Psoas muscle (tissue), 8 donors: Measurements from ENCODE around the gene MYO5A. TPM values are rescaled to one million over a fixed set of nuclear protein-coding genes. Genes with fewer than 3 reads are reported as not detected.
"Not testable (repeated sequence)": the region's sequence is repeated elsewhere in the genome, so short reads cannot be mapped to it uniquely, and the experiment has no call there.

Experiments
- ATAC-seq, 4 donors: fragments of 200-7000 bp; cut with Tn5 transposase; one replicate each; pipeline ENCODE4 v1.9.1; 2020; ENCODE audit warnings: moderate library complexity in 3 of 4, mild to moderate bottlenecking in 2 of 4
- DNase-seq, 2 donors: peaks; one replicate each; pipeline ENCODE4 v3.0.0-alpha.2; 2020
- H3K27ac ChIP-seq: fragments of 200-600 bp; one replicate; pipeline ENCODE4 v1.8.0; 2022
- H3K27me3 ChIP-seq, 3 donors: fragments of 200-600 bp in 1 of 3; one replicate each; pipeline versions ENCODE4 v1.6.1 to v1.8.0; 2013 to 2022; ENCODE audit warnings: low read length in 2 of 3, mild to moderate bottlenecking in 2 of 3, moderate library complexity in 1 of 3; ENCODE audit not compliant: insufficient read depth in 3 of 3
- H3K36me3 ChIP-seq, 2 donors: fragments of 200-600 bp in 1 of 2; one replicate each; pipeline versions ENCODE4 v1.6.1 to v1.8.0; 2013 to 2022; ENCODE audit warnings: low read depth in 1 of 2, mild to moderate bottlenecking in 1 of 2, moderate library complexity in 1 of 2; ENCODE audit not compliant: insufficient read depth in 1 of 2
- H3K4me1 ChIP-seq: fragments of 200-600 bp; one replicate; pipeline ENCODE4 v1.8.0; 2022
- H3K4me3 ChIP-seq: fragments of 200-600 bp; one replicate; pipeline ENCODE4 v1.8.0; 2022; ENCODE audit warnings: mild to moderate bottlenecking
- H3K9me3 ChIP-seq: fragments of 200-600 bp; one replicate; pipeline ENCODE4 v1.8.0; 2022
- WGBS, 3 donors: extraction: QIAGEN DNeasy Blood & Tissue Kit; methylation state at CpG; one replicate each; pipeline versions ENCODE4 v1.1.6 to v1.1.7; 2013; 5-methylcytosine and 5-hydroxymethylcytosine counted together
- intact Hi-C, 2 donors: fragments of 100-400 bp; cut with DNase I; formaldehyde crosslinking; loops; one replicate each; pipeline versions ENCODE4 v1.11.0 to v1.14.2; 2022
- long read RNA-seq, 2 donors: library from polyadenylated mRNA; unstranded; transcript quantifications; one replicate each; pipeline ENCODE4 v2.0.0, GENCODE V29; 2021
- polyA plus RNA-seq, 3 donors: library from polyadenylated mRNA; stranded (reverse); fragments of 200-250 nt; gene quantifications; one replicate each; pipeline ENCODE4 v1.2.3, GENCODE V29; 2013
- total RNA-seq, 4 donors: library from RNA; stranded (reverse); fragmentation: NEBNext Ultra II Directional in 2 of 4; extraction: Animal tissue kit (Norgen Biotek cat#: 25700) in 2 of 4; gene quantifications; one replicate each; pipeline versions ENCODE4 v1.2.1 to v1.2.4, GENCODE V29; 2021 to 2023
- TF ChIP-seq, protein P1 (sequence below): fragments of 200-600 bp; IDR thresholded peaks from one replicate; pipeline ENCODE4 v1.8.0; 2022; ENCODE audit warnings: antibody characterized with exemption
- donor health status: healthy with polysubstance abuse.
- donor health status: DM: no; HTN: no; CAD: no; lungs with moderate emphysema.
- donor health status: Bipolar disorder and iron deficiency.
- donor health status: healthy.
- donor health status: DM: yes; HTN: yes; CAD: no.
- donor health status: DM: no; HTN: no; CAD: no.
- donor health status: DM: no; HTN: no; CAD: no.
- donor health status: DM: yes; HTN: yes; CAD: no.

Gene MYO5A
- 1 to 10 TPM; 5.0 to 9.9 (median 7.8) TPM for total RNA-seq
- polyA plus RNA-seq: 1 to 10 TPM; 3.6 to 7.7 (median 4.4) TPM
- long read RNA-seq, donor 1, partial matches to known transcripts: 0 of 3 reads
- long read RNA-seq, donor 1, other reads (novel, unspliced or antisense): 3 of 3 reads
- long read RNA-seq, donor 2, partial matches to known transcripts: 1 of 5 reads
- long read RNA-seq, donor 2, other reads (novel, unspliced or antisense): 4 of 5 reads

DNA sequence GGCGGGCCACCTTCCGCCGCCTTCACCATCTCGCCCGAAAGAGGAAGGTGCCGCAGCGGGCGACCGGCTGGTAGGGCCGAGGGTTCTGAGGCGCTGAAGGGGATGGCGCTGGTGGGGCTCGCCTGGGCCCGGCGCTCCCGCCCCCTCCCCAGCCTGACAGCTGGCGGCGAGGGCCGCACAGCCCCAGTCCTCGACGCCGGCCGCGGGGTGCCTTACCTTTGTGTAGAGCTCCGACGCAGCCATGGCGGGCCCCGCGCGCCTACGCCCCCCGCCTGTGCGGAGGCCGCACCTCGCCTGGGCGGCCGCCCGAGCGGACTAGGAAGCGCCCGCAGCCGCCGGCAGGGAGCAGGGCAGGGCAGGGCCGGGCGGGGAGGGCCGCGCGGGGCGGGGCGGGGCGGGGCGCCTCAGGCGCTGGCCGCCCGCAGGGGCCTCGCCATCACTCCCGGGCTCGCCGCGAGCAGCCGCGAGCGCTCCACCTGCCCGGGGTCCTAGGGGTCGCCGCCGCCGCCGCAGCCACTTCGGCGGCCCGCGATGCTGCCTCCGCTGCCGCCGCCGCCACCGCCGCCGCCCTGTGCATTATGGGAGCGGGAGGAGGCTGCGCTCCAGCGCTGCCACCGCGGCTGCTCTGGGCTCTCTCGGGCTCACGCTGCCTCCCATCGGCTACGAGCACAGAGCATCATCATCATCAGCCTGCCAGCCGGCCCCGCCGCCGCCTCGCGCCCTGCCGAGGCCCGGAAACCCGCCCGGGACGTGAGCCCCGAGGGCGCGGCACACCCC, at the start of gene MYO5A:
TSS of gene MYO5A (minus strand) at position 317 of the 777 bp plus-strand sequence. CDS start at position 243, 74 bp downstream.
- peak; percentile 80 to 89 for DNase-seq
- intact Hi-C loops: loop anchor here (5.0 to 10.0 kb wide), 3 partner anchors 36 to 194 kb away; partner anchors contain the start of gene ARPP19 (in 1 of the 2)
- 0 to 1% (median 0%) methylated on average over 35 to 103 of the region's 103 CpGs for WGBS, 3 donors
- TF ChIP-seq, protein P1, sequence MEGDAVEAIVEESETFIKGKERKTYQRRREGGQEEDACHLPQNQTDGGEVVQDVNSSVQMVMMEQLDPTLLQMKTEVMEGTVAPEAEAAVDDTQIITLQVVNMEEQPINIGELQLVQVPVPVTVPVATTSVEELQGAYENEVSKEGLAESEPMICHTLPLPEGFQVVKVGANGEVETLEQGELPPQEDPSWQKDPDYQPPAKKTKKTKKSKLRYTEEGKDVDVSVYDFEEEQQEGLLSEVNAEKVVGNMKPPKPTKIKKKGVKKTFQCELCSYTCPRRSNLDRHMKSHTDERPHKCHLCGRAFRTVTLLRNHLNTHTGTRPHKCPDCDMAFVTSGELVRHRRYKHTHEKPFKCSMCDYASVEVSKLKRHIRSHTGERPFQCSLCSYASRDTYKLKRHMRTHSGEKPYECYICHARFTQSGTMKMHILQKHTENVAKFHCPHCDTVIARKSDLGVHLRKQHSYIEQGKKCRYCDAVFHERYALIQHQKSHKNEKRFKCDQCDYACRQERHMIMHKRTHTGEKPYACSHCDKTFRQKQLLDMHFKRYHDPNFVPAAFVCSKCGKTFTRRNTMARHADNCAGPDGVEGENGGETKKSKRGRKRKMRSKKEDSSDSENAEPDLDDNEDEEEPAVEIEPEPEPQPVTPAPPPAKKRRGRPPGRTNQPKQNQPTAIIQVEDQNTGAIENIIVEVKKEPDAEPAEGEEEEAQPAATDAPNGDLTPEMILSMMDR: peak; percentile 36
- Histone ChIP-seq H3K36me3 (no peaks in the 10 kb centered on the region), H3K27me3 (no peaks in the 10 kb centered on the region), H3K27ac (peak within 1 kb of the TSS; percentile 91), H3K4me3 (peak within 1 kb of the TSS; percentile 94), H3K4me1 (peaks cover 24% of the 10 kb centered on the region), H3K9me3 (no peaks in the 10 kb centered on the region)
- ATAC-seq: peak; percentile 88 to 90 (median 88)

GRCh38 chr15:52576692-52577091, 48.0 kb upstream of the MYO5A start:
- TF ChIP-seq, protein P1: no peak
- intact Hi-C loops: no loop called here
- H3K27ac ChIP-seq: no peak overlapping the region
- no peak for ATAC-seq
- no peaks in the 10 kb centered on the region for H3K27me3 ChIP-seq
- no peaks in the 10 kb centered on the region for H3K4me1 ChIP-seq
- H3K9me3 ChIP-seq: no peaks in the 10 kb centered on the region
- no peak for DNase-seq
- no peak overlapping the region for H3K4me3 ChIP-seq
- peaks cover 0 to 33% of the 10 kb centered on the region in 2 donors for H3K36me3 ChIP-seq
- WGBS, 3 donors: 92 to 94% (median 93%) methylated on average over 2 of the region's 2 CpGs

- H3K4me3 ChIP-seq, H3K27ac ChIP-seq, H3K4me1 ChIP-seq, ATAC-seq, H3K9me3 ChIP-seq, H3K27me3 ChIP-seq, intact Hi-C loops: not testable (repeated sequence)
- DNase-seq: peak in 1 of 2 donors; percentile 26
- WGBS, 3 donors: 76 to 86% (median 77%) methylated on average over 7 of the region's 7 CpGs
- peaks cover 0 to 21% of the 10 kb centered on the region in 2 donors for H3K36me3 ChIP-seq
Observed at GRCh38 chr15:52575573-52575972, 46.9 kb upstream of the MYO5A start.

DNA sequence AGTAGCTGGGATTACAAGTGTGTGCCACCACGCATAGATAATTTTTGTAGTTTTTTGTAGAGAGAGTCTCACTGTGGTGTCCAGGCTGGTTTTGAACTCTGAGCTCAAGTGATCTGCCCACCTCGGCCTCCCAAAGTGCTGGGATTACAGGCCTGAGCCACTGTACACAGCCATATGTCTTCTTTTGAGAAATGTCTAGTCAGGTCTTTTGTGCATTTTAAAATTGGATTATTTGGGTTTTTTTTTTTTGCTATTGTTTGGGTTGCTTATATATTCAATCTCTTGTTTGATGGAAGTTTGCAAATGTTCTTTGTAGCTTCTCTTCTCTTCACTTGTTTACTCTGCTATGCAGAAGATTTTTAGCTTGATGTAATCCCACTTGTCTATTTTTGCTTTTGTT, 46.4 kb upstream of the MYO5A start:
- no peaks in the 10 kb centered on the region for H3K4me1 ChIP-seq
- H3K4me3 ChIP-seq: no peak overlapping the region
- TF ChIP-seq, protein P1: no peak
- ATAC-seq (no peak), DNase-seq (no peak)
- no peak overlapping the region for H3K27ac ChIP-seq
- intact Hi-C loops: no loop called here
- peaks cover 0 to 16% of the 10 kb centered on the region in 2 donors for H3K36me3 ChIP-seq
- no peaks in the 10 kb centered on the region for H3K27me3 ChIP-seq
- WGBS, 3 donors: 93 to 100% (median 94%) methylated on average over 2 of the region's 2 CpGs
- no peaks in the 10 kb centered on the region for H3K9me3 ChIP-seq

- H3K27me3 ChIP-seq, H3K27ac ChIP-seq, H3K4me3 ChIP-seq, ATAC-seq, H3K9me3 ChIP-seq, DNase-seq, intact Hi-C loops, H3K4me1 ChIP-seq: not testable (repeated sequence)
- peaks cover 0 to 12% of the 10 kb centered on the region in 2 donors for H3K36me3 ChIP-seq
- 86 to 93% (median 90%) methylated on average over 3 of the region's 3 CpGs for WGBS, 3 donors
Observed at GRCh38 chr15:52574623-52575022, 45.9 kb upstream of the MYO5A start.
